Neural cell (in vitro differentiated cells): ENCODE data around the gene CDC25C. TPM values are rescaled to one million over a fixed set of nuclear protein-coding genes. Genes with fewer than 3 reads are reported as not detected.

ENCODE experiments used
- H2AFZ ChIP-seq: fragments of 200-600, 300-800 bp; sonication (generic), shearing (Covaris generic); 2 replicates; pipeline ENCODE4 v1.6.0; 2014; ENCODE audit warnings: low read depth, mild to moderate bottlenecking, antibody characterized with exemption, low read length, moderate library complexity
- H3F3A ChIP-seq: fragments of 200-600 bp; shearing (Covaris generic); 2 replicates; pipeline ENCODE4 v1.6.1; 2016; ENCODE audit warnings: mild to moderate bottlenecking, moderate library complexity, mixed read lengths, antibody characterized with exemption, low read length; ENCODE audit not compliant: insufficient read depth, poor library complexity, severe bottlenecking
- H3K27ac ChIP-seq: fragments of 200-600, 300-800 bp; sonication (generic), shearing (Covaris generic); 2 replicates; pipeline ENCODE4 v1.5.1; 2014; ENCODE audit warnings: mild to moderate bottlenecking, low read length, moderate library complexity
- H3K27me3 ChIP-seq: fragments of 300-800, 200-600 bp; sonication (generic), shearing (Covaris generic); 2 replicates; pipeline ENCODE4 v1.6.0; 2014; ENCODE audit warnings: mild to moderate bottlenecking, low read depth, low read length, moderate library complexity; ENCODE audit not compliant: insufficient read depth
- H3K36me3 ChIP-seq: fragments of 300-800, 200-600 bp; sonication (generic), shearing (Covaris generic); 2 replicates; pipeline ENCODE4 v1.5.1; 2014; ENCODE audit warnings: mild to moderate bottlenecking, antibody characterized with exemption, low read length, moderate library complexity; ENCODE audit not compliant: insufficient read depth
- H3K4me2 ChIP-seq: fragments of 300-800, 200-600 bp; sonication (generic), shearing (Covaris generic); 2 replicates; pipeline ENCODE4 v1.6.0; 2014; ENCODE audit warnings: mild to moderate bottlenecking, low read length
- H3K4me3 ChIP-seq: fragments of 300-800, 200-600 bp; sonication (generic), shearing (Covaris generic); 2 replicates; pipeline ENCODE4 v1.5.1; 2014; ENCODE audit warnings: mild to moderate bottlenecking, low read length, moderate library complexity
- H3K79me2 ChIP-seq: fragments of 200-600 bp; shearing (Covaris generic); replicated peaks from 2 replicates; pipeline ENCODE4 v1.6.0; 2014; ENCODE audit warnings: mild to moderate bottlenecking, low read length, moderate library complexity; ENCODE audit not compliant: insufficient read depth
- H3K9ac ChIP-seq: fragments of 300-800, 200-600 bp; sonication (generic), shearing (Covaris generic); 2 replicates; pipeline ENCODE4 v1.6.1; 2016; ENCODE audit warnings: mild to moderate bottlenecking, low read length, mixed read lengths
- H3K9me2 ChIP-seq: fragments of 200-600 bp; shearing (Covaris generic); 2 replicates; pipeline ENCODE4 v1.6.1; 2016; ENCODE audit warnings: mild to moderate bottlenecking, low read length, mixed read lengths; ENCODE audit not compliant: insufficient read depth
- H3K9me3 ChIP-seq: fragments of 200-600, 300-800 bp; sonication (generic), shearing (Covaris generic); 2 replicates; pipeline ENCODE4 v1.6.1; 2016; ENCODE audit warnings: mild to moderate bottlenecking, mixed run types, low read length, moderate library complexity, mixed read lengths
- H4K20me1 ChIP-seq: fragments of 200-600 bp; shearing (Covaris generic); 2 replicates; pipeline ENCODE4 v1.6.1; 2016; ENCODE audit warnings: mild to moderate bottlenecking, mixed run types; ENCODE audit not compliant: insufficient read depth
- CTCF ChIP-seq: fragments of 450-650 bp; IDR thresholded peaks from 2 replicates; pipeline ENCODE4 v1.5.1; 2014; ENCODE audit warnings: antibody characterized with exemption, mild to moderate bottlenecking, moderate library complexity; ENCODE audit not compliant: poor library complexity, severe bottlenecking
- EP300 ChIP-seq: fragments of 450-650 bp; conservative IDR thresholded peaks from 2 replicates; pipeline ENCODE4 v1.6.1; 2014; ENCODE audit warnings: antibody characterized with exemption, mild to moderate bottlenecking, moderate library complexity; ENCODE audit not compliant: poor library complexity, severe bottlenecking
- EZH2 ChIP-seq: fragments of 200-600, 300-800 bp; shearing (Covaris generic), sonication (generic); IDR thresholded peaks from 2 replicates; pipeline ENCODE4 v1.6.1; 2014; ENCODE audit warnings: antibody characterized with exemption, low read length, borderline replicate concordance, mild to moderate bottlenecking; ENCODE audit not compliant: insufficient read depth, poor library complexity, severe bottlenecking
- MXI1 ChIP-seq: fragments of 450-650 bp; conservative IDR thresholded peaks from 2 replicates; pipeline ENCODE4 v1.6.1; 2014; ENCODE audit warnings: antibody characterized with exemption, mild to moderate bottlenecking; ENCODE audit not compliant: poor library complexity, severe bottlenecking
- POLR2AphosphoS5 ChIP-seq: IDR thresholded peaks from 2 replicates; pipeline ENCODE4 v1.6.1; 2012
- RAD21 ChIP-seq: fragments of 450-650 bp; conservative IDR thresholded peaks from 2 replicates; pipeline ENCODE4 v1.6.1; 2014; ENCODE audit warnings: antibody characterized with exemption, mild to moderate bottlenecking, moderate library complexity
- REST ChIP-seq: IDR thresholded peaks from 2 replicates; pipeline ENCODE4 v1.6.1; 2012; ENCODE audit warnings: borderline replicate concordance
- SMC3 ChIP-seq: fragments of 450-650 bp; conservative IDR thresholded peaks from 2 replicates; pipeline ENCODE4 v1.6.1; 2014; ENCODE audit warnings: antibody characterized with exemption, mild to moderate bottlenecking, moderate library complexity; ENCODE audit not compliant: poor library complexity
- TAF1 ChIP-seq: IDR thresholded peaks from 2 replicates; pipeline ENCODE4 v1.6.1; 2012; ENCODE audit warnings: low read depth
- polyA plus RNA-seq: library from polyadenylated mRNA; depleted of rRNA; stranded (reverse); fragments of >200 nt; gene quantifications from 2 replicates; pipeline ENCODE4 v1.2.3, GENCODE V29; 2014

CDC25C gene
- polyA plus RNA-seq, 1 donor from 2014 or later, result 0.71 TPM

- Histone ChIP-seq H3K79me2 (peaks cover 38% of the 10 kb centered on the region), H3K9me2 (no peaks in the 10 kb centered on the region), H3K9me3 (no peaks in the 10 kb centered on the region), H3K4me3 (no peak overlapping the region), H3K9ac (no peak overlapping the region), H3K27me3 (no peaks in the 10 kb centered on the region), H4K20me1 (no peaks in the 10 kb centered on the region), H2AFZ (no peak overlapping the region), H3K4me2 (no peak overlapping the region), H3F3A (no peaks in the 10 kb centered on the region), H3K36me3 (peaks cover 3% of the 10 kb centered on the region), H3K27ac (no peak overlapping the region)
- no peak for TF ChIP-seq TAF1
- no peak for TF ChIP-seq EZH2
- no peak for TF ChIP-seq SMC3
- no peak for TF ChIP-seq REST
Observed at GRCh38 chr5:138372225-138372624, 40.6 kb upstream of the CDC25C start.

- Histone ChIP-seq H4K20me1 (no peaks in the 10 kb centered on the region), H3K9me2 (no peaks in the 10 kb centered on the region), H3K27ac (no peak overlapping the region), H3K9ac (no peak overlapping the region), H3K36me3 (no peaks in the 10 kb centered on the region), H3F3A (no peaks in the 10 kb centered on the region), H3K27me3 (no peaks in the 10 kb centered on the region), H3K4me2 (no peak overlapping the region), H3K4me3 (no peak overlapping the region), H2AFZ (no peak overlapping the region), H3K79me2 (peaks cover 43% of the 10 kb centered on the region), H3K9me3 (no peaks in the 10 kb centered on the region)
- no peak for TF ChIP-seq REST
- no peak for TF ChIP-seq EP300
- TF ChIP-seq RAD21, result no peak
- TF ChIP-seq TAF1, result no peak
- no peak for TF ChIP-seq POLR2AphosphoS5
- no peak for TF ChIP-seq SMC3
- no peak for TF ChIP-seq MXI1
- TF ChIP-seq EZH2, result no peak
- TF ChIP-seq CTCF, result no peak
Observed at GRCh38 chr5:138371454-138371853, 39.9 kb upstream of the CDC25C start.
